CD14-positive monocyte (primary cell): Measurements from ENCODE around the gene PRSS50. TPM values are rescaled to one million over a fixed set of nuclear protein-coding genes. Genes with fewer than 3 reads are reported as not detected.

ENCODE experiments used
- DNase-seq, 3 donors: peaks; one replicate each; pipeline ENCODE4 v3.0.0-alpha.2; 2011 to 2022
- H2AFZ ChIP-seq: 2 replicates; pipeline ENCODE4 v1.6.0; 2012; ENCODE audit warnings: mild to moderate bottlenecking, low read depth, low read length, inconsistent platforms; ENCODE audit not compliant: insufficient read depth, poor library complexity, severe bottlenecking
- H3K27ac ChIP-seq, 2 donors: 1 replicate in 1 of 2; 2 replicates in 1 of 2; pipeline ENCODE4 v1.5.1; 2012 to 2013; ENCODE audit warnings: low read length in 2 of 2, control low read depth in 1 of 2, inconsistent platforms in 1 of 2, low read depth in 1 of 2, mild to moderate bottlenecking in 1 of 2
- H3K27me3 ChIP-seq, 2 donors: one replicate each; pipeline versions ENCODE4 v1.6.0 to v1.6.1; 2011 to 2013; ENCODE audit warnings: low read length in 2 of 2; ENCODE audit not compliant: control insufficient read depth in 2 of 2, insufficient read depth in 2 of 2
- H3K36me3 ChIP-seq, 2 donors: replicated peaks in 1 of 2; 1 replicate in 1 of 2; 2 replicates in 1 of 2; pipeline versions ENCODE4 v1.5.1 to v1.6.1; 2012 to 2013; ENCODE audit warnings: low read length in 2 of 2, control low read depth in 1 of 2, inconsistent platforms in 1 of 2, mild to moderate bottlenecking in 1 of 2; ENCODE audit not compliant: insufficient read depth in 2 of 2, control insufficient read depth in 1 of 2
- H3K4me1 ChIP-seq, 2 donors: 1 replicate in 1 of 2; 2 replicates in 1 of 2; pipeline versions ENCODE4 v1.5.1 to v1.6.1; 2012 to 2013; ENCODE audit warnings: low read length in 2 of 2, control low read depth in 1 of 2, inconsistent platforms in 1 of 2, mild to moderate bottlenecking in 1 of 2, moderate library complexity in 1 of 2; ENCODE audit not compliant: insufficient read depth in 2 of 2, control insufficient read depth in 1 of 2
- H3K4me2 ChIP-seq: replicated peaks from 2 replicates; pipeline ENCODE3; 2012; ENCODE audit warnings: low read length, moderate library complexity, mild to moderate bottlenecking; ENCODE audit not compliant: poor library complexity, severe bottlenecking; ENCODE audit errors: extremely low read depth
- H3K4me3 ChIP-seq, 3 experiments: fragments of 200-600 bp in 1 of 3; sonication (generic) in 1 of 3; replicated peaks in 1 of 3; 1 replicate in 2 of 3; 2 replicates in 1 of 3; pipeline ENCODE4 v1.5.1; 2011 to 2013; ENCODE audit warnings: low read length in 3 of 3, mild to moderate bottlenecking in 3 of 3, control low read depth in 2 of 3, low read depth in 2 of 3, inconsistent platforms in 1 of 3, moderate library complexity in 1 of 3
- H3K79me2 ChIP-seq: 2 replicates; pipeline ENCODE4 v1.6.0; 2012; ENCODE audit warnings: mild to moderate bottlenecking, control low read depth, inconsistent platforms, low read length, moderate library complexity; ENCODE audit not compliant: insufficient read depth
- H3K9ac ChIP-seq: 2 replicates; pipeline ENCODE4 v1.6.0; 2017; ENCODE audit warnings: low read length, mild to moderate bottlenecking; ENCODE audit not compliant: insufficient read depth, poor library complexity, severe bottlenecking
- H3K9me3 ChIP-seq, 2 donors: replicated peaks in 1 of 2; 1 replicate in 1 of 2; 2 replicates in 1 of 2; pipeline versions ENCODE4 v1.5.1 to v1.6.1; 2012 to 2013; ENCODE audit warnings: low read length in 2 of 2, control low read depth in 1 of 2; ENCODE audit not compliant: control insufficient read depth in 1 of 2, insufficient read depth in 1 of 2
- H4K20me1 ChIP-seq: 2 replicates; pipeline ENCODE4 v1.6.0; 2012; ENCODE audit warnings: mild to moderate bottlenecking, low read length, control low read depth, moderate library complexity; ENCODE audit not compliant: insufficient read depth
- H3K27ac Mint-ChIP-seq, 7 donors: one replicate each; pipeline ENCODE4 v1.8.0; 2020; ENCODE audit warnings: mild to moderate bottlenecking in 7 of 7, mixed read lengths in 7 of 7, moderate library complexity in 6 of 7, inconsistent platforms in 2 of 7
- H3K27me3 Mint-ChIP-seq, 3 donors: one replicate each; pipeline ENCODE4 v1.8.0; 2021 to 2022; ENCODE audit warnings: low read depth in 3 of 3, mild to moderate bottlenecking in 3 of 3, mixed read lengths in 3 of 3, moderate library complexity in 3 of 3, inconsistent platforms in 1 of 3
- H3K36me3 Mint-ChIP-seq, 2 donors: one replicate each; pipeline ENCODE4 v1.8.0; 2020; ENCODE audit warnings: mixed read lengths in 2 of 2, inconsistent platforms in 1 of 2, mild to moderate bottlenecking in 1 of 2
- H3K4me1 Mint-ChIP-seq: one replicate; pipeline ENCODE4 v1.8.0; 2020; ENCODE audit warnings: mild to moderate bottlenecking, mixed read lengths
- H3K4me3 Mint-ChIP-seq, 2 donors: one replicate each; pipeline ENCODE4 v1.8.0; 2020; ENCODE audit warnings: mild to moderate bottlenecking in 2 of 2, mixed read lengths in 2 of 2, moderate library complexity in 1 of 2
- H3K9me3 Mint-ChIP-seq, 7 donors: one replicate each; pipeline ENCODE4 v1.8.0; 2020 to 2022; ENCODE audit warnings: mixed read lengths in 7 of 7, mild to moderate bottlenecking in 6 of 7, moderate library complexity in 6 of 7, inconsistent platforms in 2 of 7
- WGBS: methylation state at CpG from one replicate; pipeline ENCODE4 v1.1.5; 2013; ENCODE audit warnings: missing lambda C conversion rate; ENCODE audit not compliant: insufficient coverage; 5-methylcytosine and 5-hydroxymethylcytosine counted together
- intact Hi-C, 2 donors: fragments of 100-400 bp; cut with micrococcal nuclease; formaldehyde crosslinking; loops; one replicate each; pipeline versions ENCODE4 v1.15.0 to v1.15.1; 2023
- polyA plus RNA-seq, 3 donors: library from polyadenylated mRNA; depleted of rRNA in 1 of 3; unstranded in 2 of 3; stranded (reverse) in 1 of 3; fragments of 300-500 nt in 2 of 3; fragments of >200 nt in 1 of 3; fragmentation: Illumina TruSeq in 2 of 3; gene quantifications; 1 replicate in 2 of 3; 2 replicates in 1 of 3; pipeline ENCODE4 v1.2.3, GENCODE V29; 2012 to 2021
- TF ChIP-seq, protein P1 (sequence below): fragments of 200-600 bp; IDR thresholded peaks from one replicate; pipeline ENCODE4 v1.8.0; 2022; ENCODE audit warnings: antibody characterized with exemption, mild to moderate bottlenecking

PRSS50 gene
- polyA plus RNA-seq, 3 donors = not detected

DNA sequence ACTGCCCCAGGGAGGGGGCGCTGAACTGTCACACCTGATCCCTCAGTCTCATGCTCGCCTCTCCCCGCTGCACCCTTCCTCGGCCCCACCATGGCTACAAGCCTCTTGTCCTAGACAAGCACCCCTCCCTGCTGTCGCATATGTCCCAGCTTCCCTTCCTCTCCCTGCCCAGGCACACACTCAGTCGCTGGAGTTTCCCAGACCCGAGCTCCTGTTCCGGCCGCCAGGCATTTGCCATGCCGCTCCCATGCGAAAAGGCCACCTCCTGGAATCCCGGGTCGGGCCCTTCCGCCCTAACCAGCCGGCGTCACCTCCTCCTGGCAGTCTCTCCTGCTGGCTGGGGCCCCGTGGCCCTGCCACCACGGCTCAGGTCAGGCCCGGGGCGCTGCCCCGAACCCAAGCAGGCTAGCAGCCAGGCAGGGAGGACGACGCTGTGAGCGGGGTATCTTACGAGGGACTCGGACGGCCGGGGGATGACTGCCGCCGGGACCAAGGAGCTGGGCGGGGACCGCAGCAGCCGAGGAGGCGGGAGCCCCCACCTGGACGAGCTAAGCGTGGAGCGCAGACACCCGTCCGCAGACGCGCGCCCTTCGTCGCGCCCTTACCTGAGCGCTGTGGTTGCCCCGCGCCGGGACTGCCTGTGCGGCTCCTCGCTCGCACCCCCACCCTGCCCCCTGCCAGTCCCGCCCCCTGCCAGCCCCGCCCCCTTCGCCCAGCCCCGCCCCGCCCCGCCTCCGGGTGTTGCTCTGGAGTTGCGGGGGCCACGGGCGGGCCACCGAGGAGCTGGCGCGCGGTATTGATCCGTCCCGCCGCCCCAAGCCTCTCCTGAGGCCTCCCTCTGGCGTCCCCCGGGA, 24.4 kb downstream of the PRSS50 start, which contains the start of gene ALS2CL:
TSS of gene ALS2CL (minus strand) at position 642 of the 854 bp plus-strand sequence. CDS start 4,239 bp downstream, outside the sequence.
- Histone ChIP-seq H2AFZ (peak within 1 kb of the TSS; percentile 97), H3K36me3 (no peaks in the 10 kb centered on the region), H3K9ac (peak within 1 kb of the TSS; percentile 72), H3K9me3 (no peaks in the 10 kb centered on the region), H3K79me2 (no peaks in the 10 kb centered on the region), H3K27me3 (peaks cover 0 to 10% of the 10 kb centered on the region in 2 donors), H3K27ac (peak within 1 kb of the TSS in 1 of 2 donors; percentile 52), H3K4me2 (peak within 1 kb of the TSS; percentile 98), H3K4me3 (peak within 1 kb of the TSS; percentile 57 to 83 (median 62)), H3K4me1 (peaks cover 55 to 63% of the 10 kb centered on the region in 2 donors), H4K20me1 (peaks cover 5% of the 10 kb centered on the region)
- intact Hi-C loops = loop anchor here in 1 of 2 donors (10.0 kb wide), 1 partner anchor 282 kb away; the partner anchor contains the start of genes CCDC12 and NBEAL2
- TF ChIP-seq, protein P1, sequence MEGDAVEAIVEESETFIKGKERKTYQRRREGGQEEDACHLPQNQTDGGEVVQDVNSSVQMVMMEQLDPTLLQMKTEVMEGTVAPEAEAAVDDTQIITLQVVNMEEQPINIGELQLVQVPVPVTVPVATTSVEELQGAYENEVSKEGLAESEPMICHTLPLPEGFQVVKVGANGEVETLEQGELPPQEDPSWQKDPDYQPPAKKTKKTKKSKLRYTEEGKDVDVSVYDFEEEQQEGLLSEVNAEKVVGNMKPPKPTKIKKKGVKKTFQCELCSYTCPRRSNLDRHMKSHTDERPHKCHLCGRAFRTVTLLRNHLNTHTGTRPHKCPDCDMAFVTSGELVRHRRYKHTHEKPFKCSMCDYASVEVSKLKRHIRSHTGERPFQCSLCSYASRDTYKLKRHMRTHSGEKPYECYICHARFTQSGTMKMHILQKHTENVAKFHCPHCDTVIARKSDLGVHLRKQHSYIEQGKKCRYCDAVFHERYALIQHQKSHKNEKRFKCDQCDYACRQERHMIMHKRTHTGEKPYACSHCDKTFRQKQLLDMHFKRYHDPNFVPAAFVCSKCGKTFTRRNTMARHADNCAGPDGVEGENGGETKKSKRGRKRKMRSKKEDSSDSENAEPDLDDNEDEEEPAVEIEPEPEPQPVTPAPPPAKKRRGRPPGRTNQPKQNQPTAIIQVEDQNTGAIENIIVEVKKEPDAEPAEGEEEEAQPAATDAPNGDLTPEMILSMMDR = no peak
- H3K36me3 Mint-ChIP-seq = peaks cover 4% of the 10 kb centered on the region in 2 donors
- H3K4me1 Mint-ChIP-seq = peaks cover 58% of the 10 kb centered on the region
- peak within 1 kb of the TSS in 6 of 7 donors; percentile 9 to 87 (median 70) for H3K27ac Mint-ChIP-seq
- peak; percentile 17 to 65 (median 22) for DNase-seq
- WGBS = under 1% methylated on average over 50 of the region's 71 CpGs
- peaks cover 0 to 2% (median 0%) of the 10 kb centered on the region in 7 donors for H3K9me3 Mint-ChIP-seq
- H3K27me3 Mint-ChIP-seq = peaks cover 13 to 29% (median 17%) of the 10 kb centered on the region in 3 donors
- H3K4me3 Mint-ChIP-seq = peak within 1 kb of the TSS; percentile 89 to 94

DNA sequence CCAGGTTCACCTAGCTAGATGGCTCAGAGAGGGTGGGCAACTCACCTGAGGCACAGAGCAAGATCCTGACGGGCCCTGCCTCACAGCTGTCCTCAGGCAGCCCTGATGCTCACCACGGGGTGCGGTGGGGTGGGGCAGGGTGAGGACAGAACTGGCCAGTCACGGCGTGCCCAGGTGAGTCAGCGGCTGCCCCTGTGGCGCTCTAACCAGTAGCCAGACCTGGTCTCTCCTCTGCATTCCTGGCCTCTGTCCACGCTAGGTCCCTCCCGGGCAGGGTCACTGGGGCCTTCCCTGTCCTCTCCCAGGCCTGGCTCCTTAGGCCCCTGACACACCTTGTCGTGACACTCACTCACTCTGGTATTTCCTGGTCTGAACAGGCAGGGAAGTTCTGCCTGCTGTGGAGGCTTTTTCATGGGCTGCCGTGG, 25.1 kb downstream of the PRSS50 start:
- TF ChIP-seq, protein P1 = no peak
- Histone ChIP-seq H3K79me2 (no peaks in the 10 kb centered on the region), H3K9ac (peak overlapping the region; percentile 72), H3K4me2 (peak overlapping the region; percentile 98), H3K4me3 (peak overlapping the region; percentile 57 to 83 (median 62)), H3K27me3 (peaks cover 0 to 10% of the 10 kb centered on the region in 2 donors), H3K4me1 (peaks cover 55 to 63% of the 10 kb centered on the region in 2 donors), H3K36me3 (no peaks in the 10 kb centered on the region), H3K27ac (no peak overlapping the region), H4K20me1 (peaks cover 5% of the 10 kb centered on the region), H2AFZ (peak overlapping the region; percentile 97), H3K9me3 (no peaks in the 10 kb centered on the region)
- WGBS = 73% methylated on average over 10 of the region's 11 CpGs
- H3K9me3 Mint-ChIP-seq = peaks cover 0 to 2% (median 0%) of the 10 kb centered on the region in 7 donors
- peaks cover 4% of the 10 kb centered on the region in 2 donors for H3K36me3 Mint-ChIP-seq
- peak in 1 of 3 donors; percentile 49 for DNase-seq
- H3K27ac Mint-ChIP-seq = peak overlapping the region in 2 of 7 donors; percentile 56 to 76
- peaks cover 13 to 29% (median 17%) of the 10 kb centered on the region in 3 donors for H3K27me3 Mint-ChIP-seq
- peak overlapping the region; percentile 89 to 94 for H3K4me3 Mint-ChIP-seq
- intact Hi-C loops = loop anchor here in 1 of 2 donors (10.0 kb wide), 1 partner anchor 282 kb away; the partner anchor contains the start of genes CCDC12 and NBEAL2
- H3K4me1 Mint-ChIP-seq = peaks cover 58% of the 10 kb centered on the region
